Vagina (tissue), 2 donors: ENCODE results near the gene IQCN. TPM values are rescaled to one million over a fixed set of nuclear protein-coding genes. Genes with fewer than 3 reads are reported as not detected.

Source experiments
- DNase-seq, 2 donors: peaks; one replicate each; pipeline ENCODE4 v3.0.0-alpha.2; 2017; ENCODE audit errors: extremely low spot score in 2 of 2
- H3K27ac ChIP-seq: fragments of 200-600 bp; sonication (generic); one replicate; pipeline ENCODE4 v1.5.1; 2019
- H3K27me3 ChIP-seq: fragments of 200-600 bp; sonication (generic); one replicate; pipeline ENCODE4 v1.5.1; 2019
- H3K36me3 ChIP-seq, 2 donors: fragments of 200-600 bp; sonication (generic); one replicate each; pipeline ENCODE4 v1.5.1; 2017 to 2019
- H3K4me1 ChIP-seq: fragments of 200-600 bp; sonication (generic); one replicate; pipeline ENCODE4 v1.5.1; 2019
- H3K4me3 ChIP-seq, 2 donors: fragments of 200-600 bp; sonication (generic); 1 replicate in 1 of 2; 2 replicates in 1 of 2; pipeline ENCODE4 v1.5.1; 2016 to 2019
- H3K9me3 ChIP-seq: fragments of 200-600 bp; sonication (generic); one replicate; pipeline ENCODE4 v1.5.1; 2019
- POLR2A ChIP-seq, 2 donors: fragments of 450-650 bp; IDR thresholded peaks; one replicate each; pipeline ENCODE4 v1.6.1; 2017; ENCODE audit warnings: antibody characterized with exemption in 2 of 2, mild to moderate bottlenecking in 2 of 2, moderate library complexity in 2 of 2
- POLR2AphosphoS5 ChIP-seq, 2 donors: sonication (generic); formaldehyde crosslinking; IDR thresholded peaks; one replicate each; pipeline ENCODE4 v1.9.0; 2017; ENCODE audit warnings: antibody characterized with exemption in 2 of 2, mild to moderate bottlenecking in 2 of 2, low read depth in 1 of 2; ENCODE audit not compliant: insufficient read depth in 1 of 2
- intact Hi-C: fragments of 100-400 bp; cut with DNase I; formaldehyde crosslinking; loops from one replicate; pipeline ENCODE4 v1.15.1; 2023
- total RNA-seq: library from RNA; depleted of rRNA; stranded (reverse); fragments of >200 nt; gene quantifications from one replicate; pipeline ENCODE4 v1.2.3, GENCODE V29; 2016
- TF ChIP-seq, protein P1 (sequence below), 3 experiments: fragments of 450-650 bp in 2 of 3; fragments of 200-600 bp in 1 of 3; sonication (generic) in 1 of 3; IDR thresholded peaks; one replicate each; pipeline ENCODE4 v1.5.1; 2017 to 2019; ENCODE audit warnings: antibody characterized with exemption in 3 of 3, mild to moderate bottlenecking in 2 of 3, moderate library complexity in 2 of 3

Gene IQCN
- total RNA-seq, 1 donor from 2014 or later: 4.4 TPM

DNA sequence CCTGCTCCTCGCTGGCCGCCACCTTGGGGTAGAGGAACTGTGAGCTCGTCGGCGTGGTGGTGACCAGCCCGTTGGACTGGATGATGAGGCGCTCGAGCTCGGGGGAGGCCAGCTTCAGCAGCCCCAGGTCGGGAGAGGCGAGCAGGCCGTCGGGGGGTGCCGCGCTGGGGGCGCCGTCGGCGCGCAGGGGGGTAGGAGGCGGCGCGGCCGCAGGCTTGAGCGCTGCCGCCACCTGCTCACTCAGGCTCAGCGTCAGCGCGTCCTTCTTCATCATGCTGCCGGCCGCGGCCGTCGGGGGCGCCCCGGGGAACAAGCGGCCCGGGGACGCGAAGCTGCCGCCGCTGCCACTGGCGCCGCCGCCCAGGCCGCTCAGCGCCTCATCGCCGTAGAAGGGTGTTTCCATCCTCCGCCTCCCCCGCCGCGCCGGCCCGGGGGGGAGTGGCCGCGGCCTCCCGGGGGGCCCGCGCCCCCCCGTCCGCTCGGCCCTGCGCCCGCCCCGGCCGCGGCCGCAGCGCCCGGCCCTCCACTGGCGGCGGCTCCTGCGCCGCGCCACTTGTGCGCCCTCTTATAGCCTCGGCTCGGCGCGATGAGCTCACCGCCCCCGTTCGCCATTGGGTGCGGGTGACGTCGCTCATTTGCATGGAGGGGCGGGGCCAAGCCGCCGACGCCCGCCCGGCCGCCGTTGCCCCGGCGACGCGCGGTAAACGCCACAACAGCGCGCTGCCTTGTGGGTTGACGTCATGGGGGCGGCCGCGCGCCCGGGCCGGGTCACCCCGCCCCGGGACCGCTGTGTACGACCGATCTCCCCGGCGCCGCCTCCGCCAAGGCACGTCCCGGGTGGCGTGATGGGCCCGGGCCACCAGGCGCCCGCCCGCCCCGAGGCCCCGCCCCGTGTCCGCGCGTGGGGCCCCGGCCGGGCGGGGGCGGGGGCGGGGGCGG, 7.1 kb upstream of the IQCN start, which contains the start of gene JUND:
TSS of gene JUND (minus strand) at position 541 of the 939 bp plus-strand sequence. CDS start at position 403, 138 bp downstream.
- Histone ChIP-seq H3K27ac (peak within 1 kb of the TSS; percentile 100), H3K4me1 (peaks cover 35% of the 10 kb centered on the region), H3K27me3 (no peaks in the 10 kb centered on the region), H3K36me3 (no peaks in the 10 kb centered on the region), H3K4me3 (peak within 1 kb of the TSS; percentile 83 to 100), H3K9me3 (no peaks in the 10 kb centered on the region)
- TF ChIP-seq, protein P1, sequence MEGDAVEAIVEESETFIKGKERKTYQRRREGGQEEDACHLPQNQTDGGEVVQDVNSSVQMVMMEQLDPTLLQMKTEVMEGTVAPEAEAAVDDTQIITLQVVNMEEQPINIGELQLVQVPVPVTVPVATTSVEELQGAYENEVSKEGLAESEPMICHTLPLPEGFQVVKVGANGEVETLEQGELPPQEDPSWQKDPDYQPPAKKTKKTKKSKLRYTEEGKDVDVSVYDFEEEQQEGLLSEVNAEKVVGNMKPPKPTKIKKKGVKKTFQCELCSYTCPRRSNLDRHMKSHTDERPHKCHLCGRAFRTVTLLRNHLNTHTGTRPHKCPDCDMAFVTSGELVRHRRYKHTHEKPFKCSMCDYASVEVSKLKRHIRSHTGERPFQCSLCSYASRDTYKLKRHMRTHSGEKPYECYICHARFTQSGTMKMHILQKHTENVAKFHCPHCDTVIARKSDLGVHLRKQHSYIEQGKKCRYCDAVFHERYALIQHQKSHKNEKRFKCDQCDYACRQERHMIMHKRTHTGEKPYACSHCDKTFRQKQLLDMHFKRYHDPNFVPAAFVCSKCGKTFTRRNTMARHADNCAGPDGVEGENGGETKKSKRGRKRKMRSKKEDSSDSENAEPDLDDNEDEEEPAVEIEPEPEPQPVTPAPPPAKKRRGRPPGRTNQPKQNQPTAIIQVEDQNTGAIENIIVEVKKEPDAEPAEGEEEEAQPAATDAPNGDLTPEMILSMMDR (IDR thresholded peaks at IDR 0.05): no peak
- peak; percentile 64 to 95 for TF ChIP-seq POLR2A (IDR thresholded peaks at IDR 0.05)
- peak in 1 of 2 donors; percentile 65 for TF ChIP-seq POLR2AphosphoS5 (IDR thresholded peaks at IDR 0.05; ENCODE audit: insufficient read depth in 1 of 2, low read depth in 1 of 2)
- peak in 1 of 2 donors; percentile 98 for DNase-seq
- intact Hi-C loops: loop anchor here (2.0 kb wide), 2 partner anchors 23 to 135 kb away; no protein-coding TSS in a partner anchor

DNA sequence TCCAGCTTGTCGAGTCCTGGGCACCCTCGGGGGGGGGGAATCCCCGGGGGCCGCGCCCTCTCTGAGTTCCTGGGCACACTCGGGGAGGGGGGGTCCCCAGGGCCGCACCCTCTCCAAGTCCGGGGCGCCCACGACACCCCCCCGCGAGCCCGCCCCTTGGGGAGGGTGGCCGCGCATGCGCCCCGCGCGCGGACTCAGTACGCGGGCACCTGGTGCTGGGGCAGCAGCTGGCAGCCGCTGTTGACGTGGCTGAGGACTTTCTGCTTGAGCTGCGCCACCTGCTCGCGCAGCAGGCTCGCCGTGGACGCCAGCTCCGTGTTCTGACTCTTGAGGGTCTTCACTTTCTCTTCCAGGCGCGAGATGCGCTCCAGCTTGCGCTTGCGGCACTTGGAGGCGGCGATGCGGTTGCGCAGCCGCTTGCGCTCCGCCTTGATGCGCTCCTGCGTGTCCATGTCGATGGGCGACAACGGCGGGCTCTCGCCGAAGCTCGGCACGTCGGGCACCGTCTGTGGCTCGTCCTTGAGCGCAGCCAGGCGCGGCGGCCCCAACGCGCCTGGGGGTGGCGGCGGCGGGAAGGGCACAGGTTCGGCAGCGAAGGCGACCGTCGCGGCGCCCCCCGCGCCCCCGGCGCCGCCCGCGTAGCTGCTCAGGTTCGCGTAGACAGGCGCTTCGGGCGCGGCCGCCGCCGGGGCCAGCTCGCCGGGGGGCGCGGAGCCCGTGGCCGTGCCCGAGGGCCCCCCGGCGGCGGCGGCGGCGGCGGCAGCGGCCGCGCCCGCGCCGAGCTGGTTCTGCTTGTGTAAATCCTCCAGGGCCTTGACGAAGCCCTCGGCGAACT, 6.2 kb upstream of the IQCN start:
- Histone ChIP-seq H3K4me1 (peaks cover 41% of the 10 kb centered on the region), H3K27me3 (no peaks in the 10 kb centered on the region), H3K9me3 (no peaks in the 10 kb centered on the region), H3K36me3 (no peaks in the 10 kb centered on the region), H3K4me3 (peak overlapping the region; percentile 83 to 100), H3K27ac (peak overlapping the region; percentile 100)
- DNase-seq: peak in 1 of 2 donors; percentile 93
- intact Hi-C loops: loop anchor here (2.0 kb wide), 2 partner anchors 24 to 136 kb away; no protein-coding TSS in a partner anchor
- TF ChIP-seq POLR2AphosphoS5 (IDR thresholded peaks at IDR 0.05; ENCODE audit: insufficient read depth in 1 of 2, low read depth in 1 of 2) (peak; percentile 39 to 99), POLR2A (IDR thresholded peaks at IDR 0.05) (peak; percentile 28 to 96)
- TF ChIP-seq, protein P1 (IDR thresholded peaks at IDR 0.05): no peak

DNA sequence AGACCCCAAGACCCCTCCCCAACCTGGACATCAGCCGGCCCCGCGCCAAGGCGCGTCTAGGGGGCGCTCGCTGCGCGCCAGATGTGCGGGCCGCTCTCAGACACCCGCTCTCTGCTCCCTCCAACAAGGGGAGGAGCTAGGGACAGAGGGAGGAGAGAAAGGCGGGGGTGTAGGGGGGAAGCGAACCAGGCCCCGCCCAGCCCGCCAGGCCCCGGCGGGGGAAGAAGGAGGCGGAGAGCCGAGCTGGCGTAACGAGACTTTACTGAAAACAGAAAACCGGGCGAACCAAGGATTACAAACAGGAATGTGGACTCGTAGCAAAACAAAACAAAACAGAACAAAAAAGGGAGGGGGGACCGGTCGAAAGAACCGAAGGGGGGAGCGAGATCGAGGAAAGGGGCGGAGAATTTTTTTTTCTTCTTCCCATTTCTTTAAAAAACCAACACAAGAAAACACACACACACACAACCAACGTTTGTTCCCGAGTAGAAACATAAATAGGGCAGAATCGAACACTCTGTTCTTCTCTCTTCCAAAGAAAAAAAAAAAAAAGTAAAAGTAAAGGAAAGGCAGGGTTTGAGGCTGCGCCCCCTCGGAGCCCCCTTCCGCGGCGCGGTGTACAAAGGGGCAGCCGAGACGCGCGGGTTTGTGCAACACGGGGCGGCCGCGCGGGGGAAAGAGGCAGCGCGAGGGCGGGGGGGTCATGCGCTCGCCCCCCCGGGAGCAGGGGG, 5.4 kb upstream of the IQCN start:
- H3K4me1 ChIP-seq: peaks cover 48% of the 10 kb centered on the region
- intact Hi-C loops: loop anchor here (1.0 to 2.0 kb wide), 3 partner anchors 25 to 137 kb away; partner anchors contain the start of gene LSM4
- peak overlapping the region; percentile 83 to 100 for H3K4me3 ChIP-seq
- H3K36me3 ChIP-seq: no peaks in the 10 kb centered on the region
- peak; percentile 93 to 97 for TF ChIP-seq POLR2AphosphoS5 (IDR thresholded peaks at IDR 0.05; ENCODE audit: insufficient read depth in 1 of 2, low read depth in 1 of 2)
- TF ChIP-seq POLR2A (IDR thresholded peaks at IDR 0.05): peak; percentile 87 to 97
- TF ChIP-seq, protein P1 (IDR thresholded peaks at IDR 0.05): peak; percentile 79 to 97 (median 86)
- peak in 1 of 2 donors; percentile 96 for DNase-seq
- no peaks in the 10 kb centered on the region for H3K27me3 ChIP-seq
- H3K9me3 ChIP-seq: no peaks in the 10 kb centered on the region
- H3K27ac ChIP-seq: peak overlapping the region; percentile 100

DNA sequence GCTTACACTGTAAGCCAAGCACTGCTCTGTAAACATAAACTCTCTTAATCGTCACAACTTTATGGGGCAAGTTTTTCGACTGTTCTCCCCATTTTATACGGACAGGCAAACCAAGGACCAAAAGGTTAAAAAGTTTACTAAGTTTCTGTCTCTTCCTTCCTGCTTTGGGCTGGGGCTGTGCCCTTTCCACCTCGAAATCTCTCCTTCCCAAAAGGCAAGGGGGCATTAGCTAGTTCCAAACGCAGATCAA, 4.9 kb upstream of the IQCN start:
- Histone ChIP-seq H3K4me1 (peaks cover 53% of the 10 kb centered on the region), H3K27me3 (no peaks in the 10 kb centered on the region), H3K27ac (peak overlapping the region; percentile 100), H3K9me3 (no peaks in the 10 kb centered on the region), H3K36me3 (no peaks in the 10 kb centered on the region), H3K4me3 (peak overlapping the region; percentile 83 to 100)
- peak in 1 of 2 donors; percentile 91 for DNase-seq
- intact Hi-C loops: loop anchor here (1.0 kb wide), 1 partner anchor 44 kb away; the partner anchor contains the start of gene LSM4
- TF ChIP-seq, protein P1 (IDR thresholded peaks at IDR 0.05): no peak
- TF ChIP-seq POLR2AphosphoS5 (IDR thresholded peaks at IDR 0.05; ENCODE audit: insufficient read depth in 1 of 2, low read depth in 1 of 2) (no peak), POLR2A (IDR thresholded peaks at IDR 0.05) (no peak)
